GM23248 (cell line): ENCODE data around the gene TSPEAR. TPM values are rescaled to one million over a fixed set of nuclear protein-coding genes. Genes with fewer than 3 reads are reported as not detected.

Source experiments
- DNase-seq: peaks from one replicate; pipeline ENCODE4 v3.0.0-alpha.2; 2015
- H2AFZ ChIP-seq: fragments of 200-600 bp; sonication (generic); 2 replicates; pipeline ENCODE4 v1.6.1; 2016; ENCODE audit warnings: antibody characterized with exemption
- H3F3A ChIP-seq: fragments of 200-600 bp; sonication (generic); 2 replicates; pipeline ENCODE4 v1.6.1; 2016; ENCODE audit warnings: mild to moderate bottlenecking, antibody characterized with exemption, mixed run types; ENCODE audit not compliant: insufficient read depth
- H3K27ac ChIP-seq: fragments of 200-600 bp; sonication (generic); 2 replicates; pipeline ENCODE4 v1.5.1; 2016; ENCODE audit warnings: mild to moderate bottlenecking
- H3K27me3 ChIP-seq: fragments of 200-600 bp; sonication (generic); replicated peaks from 2 replicates; pipeline ENCODE4 v1.6.1; 2016; ENCODE audit warnings: mild to moderate bottlenecking; ENCODE audit not compliant: insufficient read depth
- H3K36me3 ChIP-seq: fragments of 200-600 bp; sonication (generic); 2 replicates; pipeline ENCODE4 v1.6.1; 2016; ENCODE audit warnings: low read depth, mild to moderate bottlenecking
- H3K4me1 ChIP-seq: fragments of 200-600 bp; sonication (generic); 2 replicates; pipeline ENCODE4 v1.6.1; 2016; ENCODE audit warnings: mild to moderate bottlenecking; ENCODE audit not compliant: insufficient read depth
- H3K4me2 ChIP-seq: fragments of 200-600 bp; sonication (generic); one replicate; pipeline ENCODE4 v1.6.1; 2016; ENCODE audit warnings: mild to moderate bottlenecking; ENCODE audit not compliant: unreplicated experiment
- H3K4me3 ChIP-seq: fragments of 200-600 bp; sonication (generic); 2 replicates; pipeline ENCODE4 v1.5.1; 2016; ENCODE audit warnings: mild to moderate bottlenecking
- H3K79me2 ChIP-seq: fragments of 200-600 bp; sonication (generic); 2 replicates; pipeline ENCODE4 v1.6.1; 2016; ENCODE audit warnings: mild to moderate bottlenecking; ENCODE audit not compliant: insufficient read depth
- H3K9ac ChIP-seq: fragments of 200-600 bp; sonication (generic); 2 replicates; pipeline ENCODE4 v1.6.1; 2016; ENCODE audit warnings: mild to moderate bottlenecking
- H3K9me2 ChIP-seq: fragments of 200-600 bp; sonication (generic); 2 replicates; pipeline ENCODE4 v1.6.1; 2016; ENCODE audit warnings: mixed run types, mild to moderate bottlenecking, moderate library complexity; ENCODE audit not compliant: insufficient read depth
- H3K9me3 ChIP-seq: fragments of 200-600 bp; sonication (generic); one replicate; pipeline ENCODE4 v1.6.1; 2017; ENCODE audit warnings: low read depth
- H4K20me1 ChIP-seq: fragments of 200-600 bp; sonication (generic); 2 replicates; pipeline ENCODE4 v1.6.0; 2016; ENCODE audit not compliant: insufficient read depth
- EZH2 ChIP-seq: fragments of 200-600 bp; sonication (generic); IDR thresholded peaks from 2 replicates; pipeline ENCODE4 v1.6.1; 2018; ENCODE audit warnings: antibody characterized with exemption, mild to moderate bottlenecking; ENCODE audit not compliant: insufficient read depth, poor library complexity, severe bottlenecking
- EZH2phosphoT487 ChIP-seq: fragments of 200-600 bp; sonication (generic); IDR thresholded peaks from 2 replicates; pipeline ENCODE4 v1.6.1; 2018; ENCODE audit warnings: antibody characterized with exemption, moderate library complexity, mild to moderate bottlenecking, low read depth; ENCODE audit not compliant: insufficient read depth
- WGBS, 2 experiments: methylation state at CpG; one replicate each; pipeline ENCODE4 v1.1.6; 2015 to 2017; ENCODE audit warnings: low lambda C conversion rate in 2 of 2, low coverage in 1 of 2; ENCODE audit errors: missing lambda C conversion rate in 2 of 2; 5-methylcytosine and 5-hydroxymethylcytosine counted together
- in situ Hi-C: fragments of 300-500 bp; cut with MboI; formaldehyde crosslinking; loops from 2 replicates; pipeline ENCODE4 v1.15.0; 2020
- polyA plus RNA-seq: library from polyadenylated mRNA; unstranded; fragments of >200 nt; fragmentation: Nextera tagmentation; extraction: Ambion mirVana; gene quantifications from 2 replicates; pipeline ENCODE4 v1.2.1, GENCODE V29; 2016
- total RNA-seq: library from RNA; depleted of rRNA; stranded (reverse); fragments of >200 nt; shearing (Covaris generic); gene quantifications from 2 replicates; pipeline ENCODE4 v1.2.3, GENCODE V29; 2014

Gene TSPEAR
- total and polyA plus RNA-seq, 2 experiments from 2014 or later, result not detected

- TF ChIP-seq EZH2 (no peak), EZH2phosphoT487 (no peak)
- no peak overlapping the region for H3K4me2 ChIP-seq
- H3K9me3 ChIP-seq, result no peaks in the 10 kb centered on the region
- no peaks in the 10 kb centered on the region for H3K36me3 ChIP-seq
- 46 to 48% methylated on average over 7 of the region's 7 CpGs for WGBS, 2 experiments
- no peaks in the 10 kb centered on the region for H3K79me2 ChIP-seq
- no peak for DNase-seq
- no peaks in the 10 kb centered on the region for H3K9me2 ChIP-seq
- no peaks in the 10 kb centered on the region for H3K4me1 ChIP-seq
- no peaks in the 10 kb centered on the region; the same call in 1 of the 2 replicates for H3K27me3 ChIP-seq
- H3K27ac ChIP-seq, result no peak overlapping the region
- no peak overlapping the region for H2AFZ ChIP-seq
- H3F3A ChIP-seq, result no peaks in the 10 kb centered on the region
- no peak overlapping the region for H3K4me3 ChIP-seq
- H3K9ac ChIP-seq, result no peak overlapping the region
- in situ Hi-C loops, result loop anchor here (25.0 kb wide), 1 partner anchor 517 kb away; no protein-coding TSS in a partner anchor
- H4K20me1 ChIP-seq, result no peaks in the 10 kb centered on the region
These were observed 131.6 kb downstream of the TSPEAR start for GRCh38 chr21:44579833-44580144.

DNA sequence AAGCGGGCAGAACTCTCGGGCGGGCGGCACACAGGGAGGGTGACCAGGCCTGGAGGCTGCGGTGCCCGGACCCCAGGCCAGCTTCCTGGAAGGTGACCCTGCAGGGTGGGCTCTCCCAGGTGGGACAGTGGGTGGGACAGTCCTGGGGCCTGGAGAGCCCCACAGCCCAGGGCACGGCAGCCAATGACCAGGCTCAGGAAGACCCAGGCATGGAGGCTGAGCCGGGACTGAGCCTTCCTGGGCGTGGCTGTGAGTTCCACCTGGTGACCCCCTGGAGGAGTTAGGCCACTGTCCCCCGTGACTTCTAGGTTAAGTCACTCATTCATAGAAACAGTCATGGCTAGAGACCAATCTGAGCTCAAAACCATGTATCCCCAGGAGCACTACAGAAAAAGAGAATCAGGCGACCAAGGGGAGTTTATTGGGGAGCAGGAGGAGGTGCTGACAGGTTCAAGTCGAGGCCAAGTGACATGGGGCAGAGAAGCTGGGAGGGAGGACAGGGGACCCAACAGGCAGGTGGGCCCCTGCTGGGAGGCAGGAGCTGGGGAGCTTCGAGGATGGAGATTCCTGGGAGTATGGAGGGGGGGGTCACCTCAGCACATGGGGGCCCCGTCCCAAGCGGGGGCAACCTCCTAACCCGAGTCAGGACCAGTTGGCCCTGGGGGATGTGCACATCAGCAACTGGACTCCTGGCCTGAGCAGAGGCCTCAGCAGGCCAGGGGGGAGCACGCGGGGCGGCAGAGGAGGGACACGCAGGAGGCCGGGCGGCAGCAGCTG, 132.1 kb downstream of the TSPEAR start:
- H3K9me2 ChIP-seq, result no peaks in the 10 kb centered on the region
- H3K27me3 ChIP-seq, result no peaks in the 10 kb centered on the region; the same call in 1 of the 2 replicates
- H3K9me3 ChIP-seq, result no peaks in the 10 kb centered on the region
- no peaks in the 10 kb centered on the region for H3F3A ChIP-seq
- no peaks in the 10 kb centered on the region for H3K36me3 ChIP-seq
- in situ Hi-C loops, result loop anchor here (25.0 kb wide), 1 partner anchor 517 kb away; no protein-coding TSS in a partner anchor
- H3K27ac ChIP-seq, result no peak overlapping the region
- no peaks in the 10 kb centered on the region for H4K20me1 ChIP-seq
- H3K79me2 ChIP-seq, result no peaks in the 10 kb centered on the region
- no peaks in the 10 kb centered on the region for H3K4me1 ChIP-seq
- H3K4me3 ChIP-seq, result no peak overlapping the region
- H3K9ac ChIP-seq, result no peak overlapping the region
- H2AFZ ChIP-seq, result no peak overlapping the region
- no peak for TF ChIP-seq EZH2phosphoT487
- TF ChIP-seq EZH2, result no peak
- H3K4me2 ChIP-seq, result no peak overlapping the region
- 45 to 46% methylated on average over 17 to 22 of the region's 22 CpGs for whole genome bisulfite sequencing, 2 experiments
- no peak for DNase-seq

DNA sequence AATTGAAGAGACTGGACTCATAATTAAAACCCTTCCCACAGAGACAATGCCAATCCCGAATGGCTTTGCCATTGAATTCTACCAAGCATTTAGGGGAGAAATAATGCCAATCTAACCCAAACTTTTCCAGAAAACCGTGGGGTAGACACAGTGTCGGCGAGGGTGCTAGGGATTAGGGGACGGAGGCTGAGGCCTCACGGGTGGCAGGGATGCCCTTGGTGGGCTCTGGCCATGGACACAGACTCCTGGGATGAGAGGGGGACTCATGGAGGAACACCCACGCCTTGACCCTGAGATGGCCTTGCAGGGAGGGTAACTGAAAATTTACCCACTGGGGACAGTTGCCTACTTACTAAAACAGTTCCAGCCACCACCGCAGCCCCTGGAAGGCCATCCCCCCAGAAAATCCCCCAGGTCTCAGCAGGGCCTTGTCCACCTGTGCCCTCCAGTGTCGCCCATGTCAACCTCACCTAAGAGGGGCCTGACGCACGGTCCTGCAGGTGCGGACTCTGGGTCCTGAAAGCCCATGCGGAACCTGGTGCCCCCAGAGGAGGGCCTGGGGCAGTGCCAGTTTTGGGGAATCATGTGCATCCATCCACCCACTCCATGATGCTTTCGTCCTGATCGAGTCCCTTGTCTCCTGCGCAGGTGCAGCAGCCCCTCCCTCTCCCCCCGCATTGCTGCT, 132.9 kb downstream of the TSPEAR start:
- Histone ChIP-seq H3K36me3 (no peaks in the 10 kb centered on the region), H3F3A (no peaks in the 10 kb centered on the region), H3K9me3 (no peaks in the 10 kb centered on the region), H3K9ac (no peak overlapping the region), H3K79me2 (no peaks in the 10 kb centered on the region), H4K20me1 (no peaks in the 10 kb centered on the region), H3K4me2 (no peak overlapping the region), H3K4me1 (no peaks in the 10 kb centered on the region), H2AFZ (no peak overlapping the region), H3K9me2 (no peaks in the 10 kb centered on the region), H3K27me3 (peaks cover under 1% of the 10 kb centered on the region; the same call in 1 of the 2 replicates), H3K27ac (no peak overlapping the region), H3K4me3 (no peak overlapping the region)
- DNase-seq, result no peak
- 50 to 59% methylated on average over 17 of the region's 17 CpGs for WGBS, 2 experiments
- TF ChIP-seq EZH2phosphoT487 (no peak), EZH2 (no peak)
- in situ Hi-C loops, result loop anchor here (25.0 kb wide), 1 partner anchor 516 kb away; no protein-coding TSS in a partner anchor

- Histone ChIP-seq H3K79me2 (no peaks in the 10 kb centered on the region), H3K27ac (no peak overlapping the region), H3K9me3 (no peaks in the 10 kb centered on the region), H3K27me3 (peaks cover 5% of the 10 kb centered on the region; the same call in 1 of the 2 replicates), H3F3A (no peaks in the 10 kb centered on the region), H3K9me2 (no peaks in the 10 kb centered on the region), H4K20me1 (no peaks in the 10 kb centered on the region), H3K36me3 (no peaks in the 10 kb centered on the region), H3K9ac (no peak overlapping the region), H3K4me1 (no peaks in the 10 kb centered on the region), H2AFZ (no peak overlapping the region), H3K4me3 (no peak overlapping the region), H3K4me2 (no peak overlapping the region)
- in situ Hi-C loops, result loop anchor here (25.0 kb wide), 1 partner anchor 514 kb away; no protein-coding TSS in a partner anchor
- 46 to 56% methylated on average over 10 of the region's 10 CpGs for WGBS, 2 experiments
- TF ChIP-seq EZH2phosphoT487 (no peak), EZH2 (no peak)
- no peak for DNase-seq
These were observed 135.3 kb downstream of the TSPEAR start for GRCh38 chr21:44576025-44576420.
